ENCODE measurements around the gene PIGU. TPM values are rescaled to one million over a fixed set of nuclear protein-coding genes. Genes with fewer than 3 reads are reported as not detected.

Gene PIGU
- total and polyA plus RNA-seq, 2 of the 13 experiments (the other 11 are each of a cell fraction or from before 2014, with no cell fraction given): 45.5 to 231 TPM

DNA sequence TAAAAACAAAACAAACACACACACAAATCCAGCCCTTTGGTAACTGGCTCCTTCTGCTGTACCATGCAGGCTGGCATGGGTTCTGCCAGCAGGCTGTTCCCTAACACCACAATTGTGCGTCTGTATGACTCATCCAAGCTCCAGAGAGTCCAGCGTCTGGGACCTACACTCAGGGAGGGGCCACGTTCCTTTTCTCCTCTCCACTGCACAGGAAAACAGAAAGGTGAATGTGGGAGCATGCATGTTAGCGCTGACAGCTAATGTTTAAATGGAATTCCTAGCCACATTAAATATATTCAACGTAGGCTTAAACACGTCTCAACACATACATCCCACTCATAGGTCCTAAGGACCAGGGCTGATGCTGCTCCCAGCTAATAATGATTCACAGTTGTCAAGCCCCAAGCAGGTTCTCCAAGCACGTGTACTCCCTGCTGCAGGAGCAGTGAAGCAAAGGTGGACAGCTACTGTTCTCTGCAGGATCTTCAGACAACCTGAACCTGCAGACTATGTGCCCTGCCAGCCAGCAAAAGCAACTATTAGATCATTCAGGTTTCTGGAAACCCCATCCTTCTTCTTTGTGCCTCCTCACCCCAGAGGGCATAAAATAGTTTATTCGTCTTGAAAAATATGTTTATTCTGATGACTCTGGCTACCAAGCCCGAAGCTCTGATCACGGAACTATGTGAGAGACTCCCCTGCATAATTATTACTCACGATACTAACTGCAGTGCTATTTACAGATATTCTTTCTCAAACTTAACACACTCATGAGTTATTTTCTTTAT, 97.5 kb downstream of the PIGU start (continued):
- no peak for TF ChIP-seq NFAT5 (CRISPR knock-in tag; IDR thresholded peaks at IDR 0.05)
- TF ChIP-seq HMGA1 (CRISPR knock-in tag; conservative IDR thresholded peaks at IDR 0.05): no peak
- no peak for TF ChIP-seq PPARG (CRISPR knock-in tag; conservative IDR thresholded peaks at IDR 0.05)
- TF ChIP-seq SAP130 (CRISPR knock-in tag; IDR thresholded peaks at IDR 0.05; ENCODE audit: low read depth): peak; percentile 35; the same call in 1 of the 2 replicates
- TF ChIP-seq TAF1 (CRISPR knock-in tag; IDR thresholded peaks at IDR 0.05): no peak
- TF ChIP-seq SIX4 (CRISPR knock-in tag; IDR thresholded peaks at IDR 0.05): no peak
- no peak for TF ChIP-seq ZFP36 (IDR thresholded peaks at IDR 0.05; ENCODE audit: borderline replicate concordance, low read depth, low read length, partially characterized antibody)
- TF ChIP-seq ZNF674 (CRISPR knock-in tag; IDR thresholded peaks at IDR 0.05; ENCODE audit: low read depth): no peak
- TF ChIP-seq SNAPC5 (CRISPR knock-in tag; IDR thresholded peaks at IDR 0.05; ENCODE audit: borderline replicate concordance): no peak
- TF ChIP-seq MAFG (CRISPR knock-in tag; IDR thresholded peaks at IDR 0.05): no peak
- TF ChIP-seq SSRP1 (CRISPR knock-in tag; IDR thresholded peaks at IDR 0.05): no peak
- TF ChIP-seq ZSCAN30 (CRISPR knock-in tag; IDR thresholded peaks at IDR 0.05): no peak
- no peak for TF ChIP-seq MTF1 (CRISPR knock-in tag; IDR thresholded peaks at IDR 0.05)
- no peak for TF ChIP-seq NFE2L2 (IDR thresholded peaks at IDR 0.05; ENCODE audit: low read length)
- TF ChIP-seq HOXA5 (CRISPR knock-in tag; IDR thresholded peaks at IDR 0.05): no peak
- TF ChIP-seq, protein P1, sequence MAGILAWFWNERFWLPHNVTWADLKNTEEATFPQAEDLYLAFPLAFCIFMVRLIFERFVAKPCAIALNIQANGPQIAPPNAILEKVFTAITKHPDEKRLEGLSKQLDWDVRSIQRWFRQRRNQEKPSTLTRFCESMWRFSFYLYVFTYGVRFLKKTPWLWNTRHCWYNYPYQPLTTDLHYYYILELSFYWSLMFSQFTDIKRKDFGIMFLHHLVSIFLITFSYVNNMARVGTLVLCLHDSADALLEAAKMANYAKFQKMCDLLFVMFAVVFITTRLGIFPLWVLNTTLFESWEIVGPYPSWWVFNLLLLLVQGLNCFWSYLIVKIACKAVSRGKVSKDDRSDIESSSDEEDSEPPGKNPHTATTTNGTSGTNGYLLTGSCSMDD (CRISPR knock-in tag; IDR thresholded peaks at IDR 0.05): no peak
- TF ChIP-seq, protein P2, sequence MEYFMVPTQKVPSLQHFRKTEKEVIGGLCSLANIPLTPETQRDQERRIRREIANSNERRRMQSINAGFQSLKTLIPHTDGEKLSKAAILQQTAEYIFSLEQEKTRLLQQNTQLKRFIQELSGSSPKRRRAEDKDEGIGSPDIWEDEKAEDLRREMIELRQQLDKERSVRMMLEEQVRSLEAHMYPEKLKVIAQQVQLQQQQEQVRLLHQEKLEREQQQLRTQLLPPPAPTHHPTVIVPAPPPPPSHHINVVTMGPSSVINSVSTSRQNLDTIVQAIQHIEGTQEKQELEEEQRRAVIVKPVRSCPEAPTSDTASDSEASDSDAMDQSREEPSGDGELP (IDR thresholded peaks at IDR 0.05; ENCODE audit: borderline replicate concordance, low read depth): no peak
- no peak for TF ChIP-seq SOX13 (IDR thresholded peaks at IDR 0.05)
- TF ChIP-seq SOX13 (CRISPR knock-in tag; conservative IDR thresholded peaks at IDR 0.05 in 1 of 2, IDR thresholded peaks at IDR 0.05 in 1 of 2): no peak
- no peak for TF ChIP-seq TSC22D2 (CRISPR knock-in tag; IDR thresholded peaks at IDR 0.05; ENCODE audit: borderline replicate concordance)
- no peak for TF ChIP-seq E2F5 (CRISPR knock-in tag; conservative IDR thresholded peaks at IDR 0.05)
- TF ChIP-seq ATF1 (CRISPR knock-in tag; IDR thresholded peaks at IDR 0.05): no peak
- 0 out of 2 replicates have a peak, but pooled peaks have one; percentile 12 for TF ChIP-seq THAP11 (CRISPR knock-in tag; IDR thresholded peaks at IDR 0.05)
- no peak for TF ChIP-seq ZNF205 (CRISPR knock-in tag; IDR thresholded peaks at IDR 0.05)
